PC-3 (cell line): ENCODE data around the gene MATN1.
"Not testable (repeated sequence)": the region's sequence is repeated elsewhere in the genome, so short reads cannot be mapped to it uniquely, and the experiment has no call there.

Source experiments
- CTCF ChIP-seq: fragments of 300-600 bp; sonication (generic); conservative IDR thresholded peaks from 2 replicates; pipeline ENCODE4 v1.5.1; 2017; ENCODE audit warnings: antibody characterized with exemption, low read depth, mild to moderate bottlenecking, low read length
- EZH2 ChIP-seq: fragments of 300-600 bp; sonication (generic); IDR thresholded peaks from one replicate; pipeline ENCODE4 v1.6.1; 2017; ENCODE audit warnings: antibody characterized with exemption, mild to moderate bottlenecking, low read length; ENCODE audit not compliant: unreplicated experiment

GRCh38 chr1:30766948-30767347, 43.6 kb upstream of the MATN1 start:
- not testable (repeated sequence) for TF ChIP-seq EZH2, CTCF
